GM12878 (cell line): ENCODE data around the gene USF3. TPM values are rescaled to one million over a fixed set of nuclear protein-coding genes. Genes with fewer than 3 reads are reported as not detected.

Source experiments
- ATAC-seq: fragments of 200-7000 bp; cut with Tn5 transposase; 3 replicates; pipeline ENCODE4 v1.9.1; 2020; ENCODE audit warnings: mild to moderate bottlenecking, moderate library complexity
- BruUV-seq: library from RNA; stranded (reverse); fragments of 400-500 nt; replicated peaks from 2 replicates; lab custom pipeline; 2021; lab: Mats Ljungman, UMichigan
- CTCF ChIA-PET: fragments of 300-600 bp; sonication (Branson Sonifier 250); formaldehyde crosslinking; extraction: SDS; loops from one replicate; lab custom pipeline; 2021; ENCODE audit warnings: inconsistent platforms; lab: Yijun Ruan, JAX
- POLR2A ChIA-PET: fragments of 350-600 bp; formaldehyde crosslinking; extraction: SDS; loops from one replicate; lab custom pipeline; 2021; ENCODE audit warnings: inconsistent platforms; lab: Charles Lee
- RAD21 ChIA-PET: fragments of 300-600 bp; sonication (Branson Sonifier 250); formaldehyde crosslinking; loops from one replicate; lab custom pipeline; 2023; ENCODE audit warnings: antibody characterized with exemption; ENCODE audit not compliant: unreplicated experiment; lab: Charles Lee
- SMC1A ChIA-PET: fragments of 300-600 bp; sonication (Branson Sonifier 250); formaldehyde crosslinking; loops from one replicate; lab custom pipeline; 2023; ENCODE audit not compliant: unreplicated experiment, uncharacterized antibody; lab: Charles Lee
- DNase-seq: peaks from one replicate; pipeline ENCODE4 v3.0.0-alpha.2; 2011; ENCODE audit warnings: low read depth, low spot score
- FAIRE-seq: peaks from 3 replicates; lab custom pipeline; 2011; peaks lifted over from hg19 to GRCh38; lab: Jason Lieb, UNC
- H2AFZ ChIP-seq: 2 replicates; pipeline ENCODE4 v1.6.0; 2011; ENCODE audit warnings: low read depth, low read length, control low read depth; ENCODE audit not compliant: control insufficient read depth
- H3K27ac ChIP-seq: 2 replicates; pipeline ENCODE4 v1.5.1; 2011; ENCODE audit warnings: control low read depth; ENCODE audit not compliant: control insufficient read depth, insufficient read depth
- H3K27me3 ChIP-seq, 2 experiments: replicated peaks in 1 of 2; 2 replicates each; pipeline versions ENCODE4 v1.6.0 to v1.6.1; 2011; ENCODE audit warnings: low read length in 1 of 2; ENCODE audit not compliant: control insufficient read depth in 2 of 2, insufficient read depth in 2 of 2
- H3K36me3 ChIP-seq, 2 experiments: 2 replicates each; pipeline ENCODE4 v1.5.1; 2011; ENCODE audit warnings: low read length in 1 of 2; ENCODE audit not compliant: control insufficient read depth in 2 of 2, insufficient read depth in 2 of 2
- H3K4me1 ChIP-seq: 2 replicates; pipeline ENCODE4 v1.6.1; 2011; ENCODE audit warnings: mild to moderate bottlenecking, low read length, moderate library complexity, mixed read lengths; ENCODE audit not compliant: control insufficient read depth, insufficient read depth
- H3K4me2 ChIP-seq: 2 replicates; pipeline ENCODE4 v1.6.0; 2011; ENCODE audit warnings: control low read depth; ENCODE audit not compliant: control insufficient read depth, insufficient read depth
- H3K4me3 ChIP-seq: fragments of 200-600 bp; sonication (generic); 2 replicates; pipeline ENCODE4 v1.5.1; 2016
- H3K79me2 ChIP-seq: 2 replicates; pipeline ENCODE4 v1.6.0; 2011; ENCODE audit warnings: low read length; ENCODE audit not compliant: control insufficient read depth, insufficient read depth
- H3K9ac ChIP-seq: 2 replicates; pipeline ENCODE4 v1.8.0; 2011; ENCODE audit warnings: low read length, control low read depth, mixed read lengths; ENCODE audit not compliant: control insufficient read depth, insufficient read depth
- H3K9me3 ChIP-seq: replicated peaks from 3 replicates; pipeline ENCODE4 v1.5.1; 2011; ENCODE audit warnings: mild to moderate bottlenecking, low read length; ENCODE audit not compliant: control insufficient read depth, insufficient read depth
- H4K20me1 ChIP-seq: 2 replicates; pipeline ENCODE4 v1.6.0; 2011; ENCODE audit not compliant: control insufficient read depth, insufficient read depth
- EP300 ChIP-seq, 2 experiments: fragments of 150-350 bp in 1 of 2; IDR thresholded peaks; 2 replicates each; pipeline ENCODE4 v1.6.1; 2011 to 2012; ENCODE audit warnings: low read depth in 2 of 2, low read length in 2 of 2, borderline replicate concordance in 1 of 2, improper control_type of control experiment in 1 of 2, inconsistent platforms in 1 of 2; ENCODE audit not compliant: control insufficient read depth in 1 of 2
- FOXK2 ChIP-seq: fragments of 450-650 bp; IDR thresholded peaks from 2 replicates; pipeline ENCODE4 v1.6.1; 2017; ENCODE audit warnings: mild to moderate bottlenecking, moderate library complexity
- IKZF1 ChIP-seq: fragments of 450-650 bp; conservative IDR thresholded peaks from 2 replicates; pipeline ENCODE4 v1.6.1; 2017; ENCODE audit warnings: antibody characterized with exemption, mild to moderate bottlenecking
- RAD21 ChIP-seq: IDR thresholded peaks from 2 replicates; pipeline ENCODE4 v1.6.1; 2011; ENCODE audit warnings: mild to moderate bottlenecking, low read depth, low read length, moderate library complexity; ENCODE audit not compliant: insufficient read depth
- ZNF217 ChIP-seq: fragments of 450-650 bp; IDR thresholded peaks from 2 replicates; pipeline ENCODE4 v1.6.1; 2017; ENCODE audit warnings: antibody characterized with exemption, mild to moderate bottlenecking
- ZNF384 ChIP-seq: IDR thresholded peaks from 2 replicates; pipeline ENCODE4 v1.6.1; 2012; ENCODE audit warnings: low read depth, mild to moderate bottlenecking, low read length, improper control_type of control experiment, borderline replicate concordance
- WGBS: methylation state at CpG from one replicate; pipeline ENCODE4 v1.1.6; 2016; ENCODE audit warnings: low lambda C conversion rate; ENCODE audit not compliant: insufficient replicate concordance, insufficient coverage; ENCODE audit errors: missing lambda C conversion rate; 5-methylcytosine and 5-hydroxymethylcytosine counted together
- in situ Hi-C: fragments of 300-500 bp; cut with MboI; formaldehyde crosslinking; loops from 9 replicates; pipeline ENCODE4 v1.14.3; 2018; ENCODE audit warnings: mixed read lengths
- intact Hi-C: fragments of 100-400 bp; cut with micrococcal nuclease; formaldehyde crosslinking; loops from one replicate; pipeline ENCODE4 v1.14.2; 2022; ENCODE audit not compliant: unreplicated experiment
- polyA plus RNA-seq, 11 experiments: library from polyadenylated mRNA; depleted of rRNA in 4 of 11; unstranded in 6 of 11; stranded (reverse) in 5 of 11; fragments of >200 nt; fragmentation: Nextera tagmentation in 4 of 11; fragmentation: Illumina TruSeq in 1 of 11; extraction: Ambion mirVana in 4 of 11; extraction: Trizol in 1 of 11; gene quantifications; 1 replicate in 1 of 11; 2 replicates in 10 of 11; pipeline versions ENCODE4 v1.2.1 to v1.2.3, GENCODE V29; 2011 to 2016; ENCODE audit warnings: inconsistent platforms in 2 of 11, missing spikeins in 2 of 11, low read depth in 1 of 11
- total RNA-seq, 4 experiments: library from RNA; depleted of rRNA in 3 of 4; stranded (reverse); fragments of >200 nt in 3 of 4; fragmentation: Illumina TruSeq in 1 of 4; extraction: Trizol in 1 of 4; gene quantifications; 2 replicates each; pipeline versions ENCODE4 v1.2.1 to v1.2.3, GENCODE V29; 2013 to 2021

The USF3 gene
- total and polyA plus RNA-seq, 10 of the 15 experiments (the other 5 are each of a cell fraction or from before 2014, with no cell fraction given): 3.1 to 15.9 (median 7.8) TPM

DNA sequence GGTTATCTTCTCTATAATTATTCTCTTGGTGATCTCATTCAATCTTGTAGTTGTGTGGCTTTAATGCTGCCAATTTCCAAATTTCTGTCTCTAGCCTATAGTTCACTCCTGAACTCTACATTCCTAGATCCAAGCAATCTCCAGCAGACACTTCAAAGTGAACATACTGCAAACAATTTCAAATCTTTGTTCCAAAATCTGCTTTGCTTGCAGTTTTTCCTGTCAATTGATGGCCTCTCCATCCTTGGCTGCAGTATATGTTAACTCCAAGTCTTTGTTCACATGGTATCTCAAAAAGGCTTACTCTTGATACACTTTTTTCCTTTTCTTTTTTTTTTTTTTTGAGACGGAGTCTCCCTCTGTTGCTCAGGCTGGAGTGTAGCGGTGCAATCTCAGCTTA is 32.2 kb upstream of the USF3 start (continued):
- TF ChIP-seq ZNF384: no peak

DNA sequence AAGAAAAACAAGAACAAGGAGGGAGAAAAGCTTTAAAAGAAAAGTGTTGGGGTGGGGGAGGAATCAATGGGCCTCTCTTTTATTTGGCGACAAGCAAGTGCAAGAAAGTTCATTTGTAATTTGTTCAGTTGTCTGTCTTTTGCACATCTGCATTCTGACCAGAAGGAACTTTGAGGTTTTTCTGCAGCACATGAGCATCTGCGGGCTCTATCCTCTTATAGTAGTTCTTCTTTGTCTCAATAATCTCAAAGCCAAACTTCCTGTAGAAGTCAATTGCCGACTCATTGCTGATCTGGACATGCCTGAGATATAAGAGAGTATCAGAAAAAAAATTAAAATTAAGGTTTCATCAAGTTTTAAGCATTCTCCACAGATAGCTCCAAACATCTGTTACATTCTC is 25.2 kb upstream of the USF3 start:
- ChIA-PET POLR2A (no interaction called here), CTCF (interaction anchor here (1.2 to 2.9 kb wide), 4 partner anchors 14 to 229 kb away, joined by 4 to 8 read pairs (median 5); partner anchors contain the start of genes NAA50 and SPICE1), RAD21 (no interaction called here), SMC1A (interaction anchor here (1.0 to 1.5 kb wide), 2 partner anchors 10 to 11 kb away, joined by 4 read pairs; no protein-coding TSS in a partner anchor)
- in situ Hi-C loops (no loop called here), intact Hi-C loops (no loop called here)
- no peak overlapping the region for H3K9ac ChIP-seq
- FAIRE-seq: peak; percentile 38
- no peak overlapping the region for H3K27ac ChIP-seq
- peaks cover 2 to 24% of the 10 kb centered on the region in 2 experiments; a peak in 3 of 4 replicates for H3K36me3 ChIP-seq
- H3K4me2 ChIP-seq: no peak overlapping the region
- no peaks in the 10 kb centered on the region for H3K9me3 ChIP-seq
- no peaks in the 10 kb centered on the region for H4K20me1 ChIP-seq
- 21% methylated on average over 3 of the region's 3 CpGs for WGBS
- H2AFZ ChIP-seq: no peak overlapping the region
- ATAC-seq: no peak
- DNase-seq: no peak
- BruUV-seq: no TSS peak
- no peak overlapping the region for H3K4me3 ChIP-seq
- no peak for TF ChIP-seq RAD21
- TF ChIP-seq FOXK2: no peak
- H3K27me3 ChIP-seq: no peaks in the 10 kb centered on the region
- peaks cover 4% of the 10 kb centered on the region for H3K79me2 ChIP-seq
- H3K4me1 ChIP-seq: no peaks in the 10 kb centered on the region

DNA sequence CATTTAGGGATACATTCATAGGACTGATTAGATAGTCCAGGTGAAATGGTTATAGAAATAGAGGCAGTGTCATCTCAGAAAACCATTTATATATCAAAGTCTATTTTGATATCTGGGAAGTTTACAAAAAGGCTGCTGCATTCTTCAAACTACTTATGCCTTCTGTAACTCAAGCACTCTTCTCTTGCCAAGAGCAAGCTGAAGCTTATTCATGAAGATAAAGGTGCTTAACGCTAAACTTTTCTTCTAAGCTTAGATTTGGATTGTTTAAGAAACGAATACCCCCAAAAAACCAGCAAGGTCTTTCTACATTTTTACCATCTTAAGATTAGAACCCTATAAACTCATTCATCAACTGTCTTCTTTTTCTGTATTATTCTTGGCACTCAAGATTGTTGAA is 23.3 kb upstream of the USF3 start:
- ATAC-seq (no peak), DNase-seq (no peak), FAIRE-seq (no peak)
- Histone ChIP-seq H4K20me1 (no peaks in the 10 kb centered on the region), H3K27me3 (no peaks in the 10 kb centered on the region), H3K9me3 (no peaks in the 10 kb centered on the region), H3K4me3 (no peak overlapping the region), H3K4me2 (no peak overlapping the region), H3K36me3 (peaks cover 2 to 20% of the 10 kb centered on the region in 2 experiments; a peak in 2 of 4 replicates), H3K27ac (no peak overlapping the region), H3K9ac (no peak overlapping the region), H3K79me2 (peaks cover 3% of the 10 kb centered on the region), H3K4me1 (no peaks in the 10 kb centered on the region), H2AFZ (no peak overlapping the region)
- TF ChIP-seq IKZF1: no peak
- TF ChIP-seq EP300 (IDR thresholded peaks at IDR 0.05; ENCODE audit: borderline replicate concordance in 1 of 2, control insufficient read depth in 1 of 2, low read depth in 2 of 2, low read length in 2 of 2): no peak
- TF ChIP-seq ZNF217: no peak
- in situ Hi-C loops (no loop called here), intact Hi-C loops (no loop called here)
- ChIA-PET POLR2A (no interaction called here), SMC1A (interaction anchor here (1.2 kb wide), 2 partner anchors 21 to 142 kb away, joined by 3 to 4 read pairs; no protein-coding TSS in a partner anchor), RAD21 (interaction anchor here (1.1 kb wide), 1 partner anchor 17 kb away, joined by 3 read pairs; no protein-coding TSS in a partner anchor), CTCF (interaction anchor here (1.1 to 1.2 kb wide), 2 partner anchors 20 to 127 kb away, joined by 3 to 5 read pairs; no protein-coding TSS in a partner anchor)
- no TSS peak for BruUV-seq
- 95% methylated on average over 2 of the region's 2 CpGs for WGBS
